Neural progenitor cell (in vitro differentiated cells): Measurements from ENCODE around the gene PGC. TPM values are rescaled to one million over a fixed set of nuclear protein-coding genes. Genes with fewer than 3 reads are reported as not detected.

Experiments
- DNase-seq: peaks from one replicate; pipeline ENCODE4 v3.0.0-alpha.2; 2016; ENCODE audit warnings: low spot score
- H2AFZ ChIP-seq: fragments of 200-600 bp; sonication (generic); replicated peaks from 2 replicates; pipeline ENCODE4 v1.6.1; 2016; ENCODE audit warnings: antibody characterized with exemption
- H3F3A ChIP-seq: fragments of 200-600 bp; sonication (generic); 2 replicates; pipeline ENCODE4 v1.6.1; 2016; ENCODE audit warnings: antibody characterized with exemption, low read depth
- H3K27ac ChIP-seq: fragments of 200-600 bp; sonication (generic); 2 replicates; pipeline ENCODE4 v1.5.1; 2016; ENCODE audit warnings: mild to moderate bottlenecking
- H3K27me3 ChIP-seq: fragments of 200-600 bp; sonication (generic); 2 replicates; pipeline ENCODE4 v1.6.1; 2016; ENCODE audit warnings: mild to moderate bottlenecking, moderate library complexity
- H3K36me3 ChIP-seq: fragments of 200-600 bp; sonication (generic); 2 replicates; pipeline ENCODE4 v1.5.1; 2016
- H3K4me1 ChIP-seq: fragments of 200-600 bp; sonication (generic); 2 replicates; pipeline ENCODE4 v1.6.1; 2016; ENCODE audit warnings: mixed run types
- H3K4me2 ChIP-seq: fragments of 200-600 bp; sonication (generic); 2 replicates; pipeline ENCODE4 v1.6.1; 2016
- H3K4me3 ChIP-seq: fragments of 200-600 bp; sonication (generic); 2 replicates; pipeline ENCODE4 v1.5.1; 2016
- H3K79me2 ChIP-seq: fragments of 200-600 bp; sonication (generic); 2 replicates; pipeline ENCODE4 v1.6.1; 2016; ENCODE audit warnings: low read depth
- H3K9ac ChIP-seq: fragments of 200-600 bp; sonication (generic); 2 replicates; pipeline ENCODE4 v1.6.1; 2016
- H3K9me3 ChIP-seq: fragments of 200-600 bp; sonication (generic); 2 replicates; pipeline ENCODE4 v1.5.1; 2016; ENCODE audit warnings: low read depth
- H4K20me1 ChIP-seq: fragments of 200-600 bp; sonication (generic); 2 replicates; pipeline ENCODE4 v1.6.1; 2016; ENCODE audit warnings: low read depth
- H3K27ac Mint-ChIP-seq: 3 replicates; pipeline ENCODE4 v1.8.0; 2021; ENCODE audit warnings: mixed read lengths
- H3K27me3 Mint-ChIP-seq: 2 replicates; pipeline ENCODE4 v1.8.0; 2022; ENCODE audit warnings: low read depth, mild to moderate bottlenecking, inconsistent platforms, moderate library complexity, mixed read lengths; ENCODE audit not compliant: insufficient read depth
- H3K36me3 Mint-ChIP-seq: 3 replicates; pipeline ENCODE4 v1.8.0; 2021; ENCODE audit warnings: mixed read lengths
- H3K4me1 Mint-ChIP-seq: 3 replicates; pipeline ENCODE4 v1.8.0; 2021; ENCODE audit warnings: mixed read lengths
- H3K4me3 Mint-ChIP-seq: 3 replicates; pipeline ENCODE4 v1.8.0; 2021; ENCODE audit warnings: mild to moderate bottlenecking, moderate library complexity, mixed read lengths
- H3K9me3 Mint-ChIP-seq: 3 replicates; pipeline ENCODE4 v1.8.0; 2020; ENCODE audit warnings: mixed read lengths
- EZH2 ChIP-seq: fragments of 200-600 bp; sonication (generic); IDR thresholded peaks from 2 replicates; pipeline ENCODE4 v1.6.1; 2017; ENCODE audit warnings: antibody characterized with exemption, mild to moderate bottlenecking, moderate library complexity
- EZH2phosphoT487 ChIP-seq: fragments of 200-600 bp; sonication (generic); IDR thresholded peaks from 2 replicates; pipeline ENCODE4 v1.6.1; 2017; ENCODE audit warnings: antibody characterized with exemption
- total RNA-seq: library from RNA; depleted of rRNA; stranded (reverse); fragments of >200 nt; gene quantifications from 2 replicates; pipeline ENCODE4 v1.2.3, GENCODE V29; 2015; ENCODE audit warnings: low replicate concordance
- TF ChIP-seq, protein P1 (sequence below): fragments of 200-600 bp; sonication (generic); IDR thresholded peaks from 2 replicates; pipeline ENCODE4 v1.5.1; 2017; ENCODE audit warnings: antibody characterized with exemption, mild to moderate bottlenecking

The PGC gene
- total RNA-seq, 1 donor from 2014 or later: not detected

DNA sequence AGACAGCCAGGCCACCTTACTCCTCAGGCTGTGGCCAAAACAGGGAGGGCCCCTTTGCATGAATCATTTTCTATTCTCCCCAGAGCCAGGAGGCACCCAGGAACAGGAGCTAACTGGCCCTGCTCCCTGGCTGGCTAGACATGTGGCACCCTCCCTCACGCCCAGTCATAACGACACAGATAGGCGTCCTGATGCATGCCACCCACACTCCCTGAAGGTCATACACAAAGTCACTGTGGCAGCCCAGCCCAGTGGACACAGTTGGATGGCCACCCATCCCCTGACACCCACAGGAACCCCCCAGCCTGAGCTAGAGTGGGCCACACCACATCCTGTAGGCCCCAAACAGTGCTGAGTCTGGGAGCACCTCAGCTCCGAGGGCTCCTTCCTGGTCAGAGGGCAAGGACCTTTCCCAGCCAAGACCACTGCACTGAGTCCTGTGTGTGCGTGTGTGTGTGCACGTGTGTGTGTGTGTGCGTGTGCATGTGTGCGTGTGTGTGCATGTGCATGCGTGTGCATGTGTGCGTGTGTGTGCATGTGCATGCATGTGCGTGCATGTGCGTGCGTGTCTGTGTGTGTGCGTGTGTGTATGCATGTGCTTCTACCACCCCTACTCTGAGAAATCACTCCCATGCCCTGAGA, 33.4 kb downstream of the PGC start:
- Histone ChIP-seq H2AFZ (no peak overlapping the region), H4K20me1 (no peaks in the 10 kb centered on the region), H3F3A (no peaks in the 10 kb centered on the region), H3K27me3 (no peaks in the 10 kb centered on the region), H3K79me2 (no peaks in the 10 kb centered on the region), H3K4me3 (no peak overlapping the region), H3K9ac (no peak overlapping the region), H3K9me3 (no peaks in the 10 kb centered on the region), H3K4me2 (no peak overlapping the region), H3K36me3 (no peaks in the 10 kb centered on the region), H3K4me1 (no peaks in the 10 kb centered on the region), H3K27ac (no peak overlapping the region)
- Mint-ChIP-seq H3K36me3 (no peaks in the 10 kb centered on the region), H3K4me3 (no peak overlapping the region), H3K27ac (no peak overlapping the region), H3K9me3 (no peaks in the 10 kb centered on the region), H3K4me1 (peaks cover 2% of the 10 kb centered on the region), H3K27me3 (peaks cover 7% of the 10 kb centered on the region)
- TF ChIP-seq EZH2 (no peak), EZH2phosphoT487 (no peak)
- TF ChIP-seq, protein P1, sequence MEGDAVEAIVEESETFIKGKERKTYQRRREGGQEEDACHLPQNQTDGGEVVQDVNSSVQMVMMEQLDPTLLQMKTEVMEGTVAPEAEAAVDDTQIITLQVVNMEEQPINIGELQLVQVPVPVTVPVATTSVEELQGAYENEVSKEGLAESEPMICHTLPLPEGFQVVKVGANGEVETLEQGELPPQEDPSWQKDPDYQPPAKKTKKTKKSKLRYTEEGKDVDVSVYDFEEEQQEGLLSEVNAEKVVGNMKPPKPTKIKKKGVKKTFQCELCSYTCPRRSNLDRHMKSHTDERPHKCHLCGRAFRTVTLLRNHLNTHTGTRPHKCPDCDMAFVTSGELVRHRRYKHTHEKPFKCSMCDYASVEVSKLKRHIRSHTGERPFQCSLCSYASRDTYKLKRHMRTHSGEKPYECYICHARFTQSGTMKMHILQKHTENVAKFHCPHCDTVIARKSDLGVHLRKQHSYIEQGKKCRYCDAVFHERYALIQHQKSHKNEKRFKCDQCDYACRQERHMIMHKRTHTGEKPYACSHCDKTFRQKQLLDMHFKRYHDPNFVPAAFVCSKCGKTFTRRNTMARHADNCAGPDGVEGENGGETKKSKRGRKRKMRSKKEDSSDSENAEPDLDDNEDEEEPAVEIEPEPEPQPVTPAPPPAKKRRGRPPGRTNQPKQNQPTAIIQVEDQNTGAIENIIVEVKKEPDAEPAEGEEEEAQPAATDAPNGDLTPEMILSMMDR: no peak
- DNase-seq: no peak

DNA sequence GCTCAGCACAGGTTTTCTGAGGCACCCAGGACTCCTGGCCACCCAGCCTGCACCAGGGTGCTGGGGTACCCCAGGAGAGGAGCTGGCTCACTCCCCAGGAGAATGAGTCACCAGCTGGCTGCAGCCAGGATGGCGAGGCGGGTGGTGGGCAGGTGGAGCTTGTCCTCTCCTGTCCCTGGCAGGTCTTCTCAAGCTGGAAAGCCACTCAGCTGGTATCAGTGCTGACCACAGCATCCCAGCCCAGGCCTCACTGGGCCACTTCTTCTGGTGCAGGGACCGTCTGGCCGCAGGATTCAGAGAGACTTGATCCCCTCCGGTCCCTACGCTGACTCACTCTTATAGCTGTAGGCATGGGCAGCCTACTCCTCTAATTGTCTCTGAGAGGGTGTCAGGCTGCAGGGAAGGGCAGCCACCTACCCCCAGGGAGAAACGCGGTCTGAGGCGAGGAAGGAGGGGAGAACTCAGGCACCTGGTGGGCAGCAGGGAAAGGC, 34.0 kb downstream of the PGC start:
- DNase-seq: no peak
- no peaks in the 10 kb centered on the region for H4K20me1 ChIP-seq
- no peaks in the 10 kb centered on the region for H3K79me2 ChIP-seq
- no peak overlapping the region for H2AFZ ChIP-seq
- H3K9ac ChIP-seq: no peak overlapping the region
- no peak overlapping the region for H3K4me3 Mint-ChIP-seq
- H3K4me1 Mint-ChIP-seq: peaks cover 2% of the 10 kb centered on the region
- H3K9me3 Mint-ChIP-seq: no peaks in the 10 kb centered on the region
- no peaks in the 10 kb centered on the region for H3K27me3 ChIP-seq
- no peak overlapping the region for H3K4me3 ChIP-seq
- no peak overlapping the region for H3K27ac ChIP-seq
- H3F3A ChIP-seq: no peaks in the 10 kb centered on the region
- H3K36me3 ChIP-seq: no peaks in the 10 kb centered on the region
- TF ChIP-seq, protein P1: no peak
- TF ChIP-seq EZH2 (no peak), EZH2phosphoT487 (no peak)
- H3K27me3 Mint-ChIP-seq: peaks cover 7% of the 10 kb centered on the region
- H3K36me3 Mint-ChIP-seq: no peaks in the 10 kb centered on the region
- no peak overlapping the region for H3K4me2 ChIP-seq
- H3K27ac Mint-ChIP-seq: no peak overlapping the region
- H3K9me3 ChIP-seq: no peaks in the 10 kb centered on the region
- no peaks in the 10 kb centered on the region for H3K4me1 ChIP-seq

DNA sequence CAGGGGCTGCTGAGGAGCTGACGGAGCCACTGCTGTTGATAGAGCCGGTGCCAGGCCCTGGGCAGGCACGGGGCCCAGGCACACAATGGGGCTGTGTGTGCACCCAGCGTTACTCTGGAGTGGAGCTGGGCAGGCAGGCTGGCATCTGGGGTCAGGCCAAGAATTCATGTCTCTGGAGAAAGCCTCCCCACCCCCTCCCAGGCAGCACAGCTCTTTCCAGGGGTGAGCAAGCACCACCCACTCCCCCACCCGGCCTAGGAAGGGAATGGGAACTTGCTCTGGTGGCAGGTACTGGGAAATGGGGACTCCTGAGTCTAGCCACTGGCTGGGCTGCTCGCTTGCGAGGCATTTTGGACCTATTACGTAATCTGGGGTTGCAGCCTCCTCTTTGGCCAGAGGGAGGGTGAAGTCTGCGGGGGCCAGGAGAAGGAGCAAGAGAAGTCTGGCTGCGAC, 34.5 kb downstream of the PGC start:
- Histone ChIP-seq H3K9ac (no peak overlapping the region), H3K9me3 (no peaks in the 10 kb centered on the region), H3K36me3 (no peaks in the 10 kb centered on the region), H3K4me1 (no peaks in the 10 kb centered on the region), H3K27ac (no peak overlapping the region), H2AFZ (no peak overlapping the region), H3K4me3 (no peak overlapping the region), H4K20me1 (no peaks in the 10 kb centered on the region), H3F3A (no peaks in the 10 kb centered on the region), H3K4me2 (no peak overlapping the region), H3K79me2 (no peaks in the 10 kb centered on the region), H3K27me3 (no peaks in the 10 kb centered on the region)
- H3K9me3 Mint-ChIP-seq: no peaks in the 10 kb centered on the region
- peaks cover 9% of the 10 kb centered on the region for H3K27me3 Mint-ChIP-seq
- no peak for TF ChIP-seq EZH2phosphoT487
- TF ChIP-seq, protein P1: no peak
- TF ChIP-seq EZH2: no peak
- H3K36me3 Mint-ChIP-seq: no peaks in the 10 kb centered on the region
- no peak overlapping the region for H3K4me3 Mint-ChIP-seq
- no peak for DNase-seq
- no peak overlapping the region for H3K27ac Mint-ChIP-seq
- H3K4me1 Mint-ChIP-seq: peaks cover 2% of the 10 kb centered on the region
